ENCODE measurements around the gene NDFIP1.

The NDFIP1 gene

DNA sequence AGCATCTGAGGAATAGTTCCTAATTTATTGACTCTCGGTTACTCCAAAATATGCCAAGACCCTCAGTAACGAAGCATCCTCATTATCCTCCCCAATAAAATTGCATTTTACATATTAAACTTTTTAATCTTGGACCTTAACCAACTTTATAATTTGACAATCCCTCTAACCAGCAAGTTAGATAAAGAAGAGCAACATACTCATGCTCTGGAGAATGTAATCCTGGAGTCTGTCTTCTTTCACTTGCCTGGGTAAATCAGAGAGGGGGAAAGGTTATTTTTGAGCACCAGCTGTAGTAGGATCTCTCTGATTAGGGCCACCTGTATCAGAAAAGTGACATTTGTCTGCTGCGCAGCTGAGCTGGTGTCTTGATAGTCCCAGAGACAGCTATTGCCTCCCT, 59.8 kb downstream of the NDFIP1 start:
- POLR2A ChIA-PET: no interaction called here
- no peak for DNase-seq (ENCODE audit: extremely low spot score)
- CTCF ChIA-PET: no interaction called here
- no peak for TF ChIP-seq CTCF (IDR thresholded peaks at IDR 0.05; ENCODE audit: control extremely low read depth, extremely low read depth, low read depth, missing control alignments)

- TF ChIP-seq CTCF (IDR thresholded peaks at IDR 0.05; ENCODE audit: control extremely low read depth, extremely low read depth, low read depth, missing control alignments): no peak
- ChIA-PET POLR2A (no interaction called here), CTCF (no interaction called here)
- no peak for DNase-seq (ENCODE audit: extremely low spot score)
Observed at GRCh38 chr5:142170254-142170953, 61.8 kb downstream of the NDFIP1 start.

- POLR2A ChIA-PET: no interaction called here
- no peak for DNase-seq (ENCODE audit: extremely low spot score)
- TF ChIP-seq CTCF (IDR thresholded peaks at IDR 0.05; ENCODE audit: control extremely low read depth, extremely low read depth, low read depth, missing control alignments): no peak
- CTCF ChIA-PET: no interaction called here
Observed at GRCh38 chr5:142171270-142171669, 62.7 kb downstream of the NDFIP1 start.

DNA sequence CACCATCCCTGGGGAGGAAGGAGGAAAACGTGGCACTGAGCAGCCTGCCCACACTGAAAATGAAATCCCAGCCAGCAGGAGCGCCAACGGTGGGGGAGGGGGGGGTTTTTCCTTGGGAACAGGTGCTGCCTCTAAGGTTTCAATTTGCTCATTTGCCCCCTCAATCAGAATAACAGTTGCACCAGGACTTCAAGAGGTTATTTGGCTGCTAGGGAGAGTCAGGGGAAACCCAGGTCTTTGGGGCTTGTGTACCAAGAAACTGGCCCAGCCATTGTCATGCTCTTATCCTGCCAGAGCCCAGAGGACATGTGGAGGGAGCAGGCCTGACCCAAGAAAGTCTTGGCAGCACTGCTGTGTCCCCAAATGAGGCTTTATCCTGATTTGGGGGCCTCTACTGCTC, 66.5 kb downstream of the NDFIP1 start:
- TF ChIP-seq CTCF (IDR thresholded peaks at IDR 0.05; ENCODE audit: control extremely low read depth, extremely low read depth, low read depth, missing control alignments): no peak
- ChIA-PET POLR2A (no interaction called here), CTCF (interaction anchor here (1.0 to 2.9 kb wide), 3 partner anchors 13 to 524 kb away, joined by 3 to 10 read pairs (median 3); no protein-coding TSS in a partner anchor)
- no peak for DNase-seq (ENCODE audit: extremely low spot score)

DNA sequence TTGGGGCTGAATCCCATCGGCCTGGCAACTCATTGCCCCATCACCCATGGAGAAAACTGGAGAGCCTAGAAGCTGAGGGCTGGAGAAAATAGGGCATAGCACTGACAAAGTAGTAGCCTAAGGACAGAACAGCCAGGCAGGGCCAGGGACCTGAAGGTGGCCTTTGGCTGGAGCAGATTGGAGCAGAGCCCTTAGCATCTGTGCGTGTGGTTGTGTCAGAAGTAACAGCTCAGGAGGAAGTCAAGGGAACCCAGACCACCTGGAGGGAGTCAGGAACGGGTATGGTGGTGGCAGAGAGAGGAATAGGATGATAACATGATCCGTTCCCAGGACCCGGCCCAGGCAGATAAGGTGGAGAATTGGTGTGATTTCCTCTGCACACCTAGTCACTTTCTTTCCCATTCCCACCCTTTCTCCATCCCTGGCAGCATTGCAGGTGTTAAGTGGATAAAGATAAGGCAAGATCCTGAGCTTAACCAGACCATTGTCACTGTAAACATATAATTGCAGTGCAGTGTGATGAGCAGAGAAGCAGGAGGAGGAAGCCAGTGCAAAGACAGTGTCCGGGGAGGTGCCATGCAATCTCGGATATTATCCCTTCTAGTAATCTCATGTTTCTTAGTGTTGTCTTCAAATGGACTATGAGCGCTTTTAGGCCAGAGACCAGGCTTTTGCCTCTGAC, 67.0 kb downstream of the NDFIP1 start:
- POLR2A ChIA-PET: no interaction called here
- CTCF ChIA-PET: interaction anchor here (1.2 to 2.9 kb wide), 2 partner anchors 12 to 30 kb away, joined by 3 to 10 read pairs; no protein-coding TSS in a partner anchor
- TF ChIP-seq CTCF (IDR thresholded peaks at IDR 0.05; ENCODE audit: control extremely low read depth, extremely low read depth, low read depth, missing control alignments): no peak
- DNase-seq (ENCODE audit: extremely low spot score): no peak

GRCh38 chr5:142176255-142176654, 67.7 kb downstream of the NDFIP1 start:
- CTCF ChIA-PET: interaction anchor here (1.2 to 2.9 kb wide), 2 partner anchors 11 to 30 kb away, joined by 3 to 10 read pairs; no protein-coding TSS in a partner anchor
- POLR2A ChIA-PET: no interaction called here
- no peak for TF ChIP-seq CTCF (IDR thresholded peaks at IDR 0.05; ENCODE audit: control extremely low read depth, extremely low read depth, low read depth, missing control alignments)

More at GRCh38 chr5:142176255-142176654, 67.7 kb downstream of the NDFIP1 start:
- DNase-seq (ENCODE audit: extremely low spot score): no peak

Measured in GM10248 (cell line).